Spleen (tissue), 11 donors: Measurements from ENCODE around the gene TRAPPC4. TPM values are rescaled to one million over a fixed set of nuclear protein-coding genes. Genes with fewer than 3 reads are reported as not detected.

Experiments
- DNase-seq: peaks from one replicate; pipeline ENCODE4 v3.0.0-alpha.2; 2020
- H3K27ac ChIP-seq, 8 donors: fragments of 200-600 bp; sonication (generic) in 7 of 8; 1 replicate in 4 of 8; 2 replicates in 4 of 8; pipeline versions ENCODE4 v1.5.0 to v1.8.0; 2016 to 2021; ENCODE audit warnings: inconsistent platforms in 4 of 8, mild to moderate bottlenecking in 4 of 8, moderate library complexity in 1 of 8
- H3K27me3 ChIP-seq, 7 donors: fragments of 200-600 bp; sonication (generic) in 6 of 7; replicated peaks in 1 of 7; 1 replicate in 4 of 7; 2 replicates in 3 of 7; pipeline versions ENCODE4 v1.5.0 to v1.8.0; 2016 to 2021; ENCODE audit warnings: inconsistent platforms in 3 of 7, mild to moderate bottlenecking in 1 of 7
- H3K36me3 ChIP-seq, 6 donors: fragments of 200-600 bp; sonication (generic) in 5 of 6; 1 replicate in 4 of 6; 2 replicates in 2 of 6; pipeline versions ENCODE4 v1.5.0 to v1.8.0; 2016 to 2021; ENCODE audit warnings: inconsistent platforms in 2 of 6
- H3K4me1 ChIP-seq, 6 donors: fragments of 200-600 bp; sonication (generic) in 5 of 6; 1 replicate in 3 of 6; 2 replicates in 3 of 6; pipeline versions ENCODE4 v1.5.0 to v1.8.0; 2016 to 2021; ENCODE audit warnings: inconsistent platforms in 3 of 6
- H3K4me3 ChIP-seq, 8 donors: fragments of 200-600 bp; sonication (generic) in 7 of 8; 1 replicate in 4 of 8; 2 replicates in 4 of 8; pipeline versions ENCODE4 v1.5.0 to v1.8.0; 2016 to 2021; ENCODE audit warnings: inconsistent platforms in 4 of 8, mild to moderate bottlenecking in 4 of 8, moderate library complexity in 2 of 8
- H3K9me3 ChIP-seq, 8 donors: fragments of 200-600 bp; sonication (generic) in 7 of 8; 1 replicate in 4 of 8; 2 replicates in 4 of 8; pipeline versions ENCODE4 v1.5.0 to v1.8.0; 2016 to 2021; ENCODE audit warnings: inconsistent platforms in 4 of 8
- CTCF ChIP-seq, 11 experiments: fragments of 200-600 bp in 7 of 11; fragments of 450-650 bp in 4 of 11; sonication (generic) in 4 of 11; IDR thresholded peaks in 8 of 11; conservative IDR thresholded peaks in 3 of 11; 1 replicate in 7 of 11; 2 replicates in 4 of 11; pipeline versions ENCODE4 v1.4.0 to v1.8.0; 2016 to 2021; ENCODE audit warnings: antibody characterized with exemption in 11 of 11, inconsistent platforms in 4 of 11, mild to moderate bottlenecking in 1 of 11
- POLR2A ChIP-seq, 3 donors: fragments of 450-650 bp; IDR thresholded peaks; one replicate each; pipeline ENCODE4 v1.5.1; 2017; ENCODE audit warnings: antibody characterized with exemption in 3 of 3, mild to moderate bottlenecking in 1 of 3
- POLR2AphosphoS5 ChIP-seq, 3 donors: sonication (generic); formaldehyde crosslinking; IDR thresholded peaks; one replicate each; pipeline ENCODE4 v1.5.1; 2017; ENCODE audit warnings: antibody characterized with exemption in 3 of 3
- WGBS, 5 donors: extraction: QIAGEN DNeasy Blood & Tissue Kit in 3 of 5; methylation state at CpG; one replicate each; pipeline versions ENCODE4 v1.1.5 to v1.1.7; 2013 to 2018; 5-methylcytosine and 5-hydroxymethylcytosine counted together
- intact Hi-C: fragments of 100-400 bp; cut with DNase I; formaldehyde crosslinking; loops from one replicate; pipeline ENCODE4 v1.15.0; 2023; ENCODE audit warnings: low total_unique reads
- polyA plus RNA-seq, 3 donors: library from polyadenylated mRNA; stranded (reverse); fragments of 200-250 nt; gene quantifications; one replicate each; pipeline ENCODE4 v1.2.1, GENCODE V29; 2013
- total RNA-seq, 7 donors: library from RNA; depleted of rRNA in 3 of 7; stranded (reverse); fragments of >200 nt in 3 of 7; fragmentation: NEBNext Ultra II Directional in 4 of 7; extraction: Animal tissue kit (Norgen Biotek cat#: 25700) in 4 of 7; gene quantifications; one replicate each; pipeline versions ENCODE4 v1.1.0 to v1.2.1, GENCODE V29; 2016 to 2021
- donor health status: healthy with polysubstance abuse.
- donor health status: DM: no; HTN: no; CAD: no; lungs with moderate emphysema.
- donor health status: DM: no; HTN: no; CAD: no.
- donor health status: Bipolar disorder and iron deficiency.
- donor health status: healthy.
- donor health status: DM: no; HTN: no; CAD: no.
- donor health status: DM: yes; HTN: yes; CAD: no.

Gene TRAPPC4
- total and polyA plus RNA-seq, 10 donors: 33.1 to 61.8 (median 53.5) TPM

GRCh38 chr11:119044708-119045107 is 26.1 kb downstream of the TRAPPC4 start:
- Histone ChIP-seq H3K27ac (no peak overlapping the region), H3K27me3 (no peaks in the 10 kb centered on the region), H3K9me3 (no peaks in the 10 kb centered on the region), H3K4me1 (peaks cover 0 to 3% (median 0%) of the 10 kb centered on the region in 6 donors), H3K36me3 (peaks cover 0 to 56% (median 47%) of the 10 kb centered on the region in 6 donors), H3K4me3 (no peak overlapping the region)
- intact Hi-C loops: no loop called here
- TF ChIP-seq POLR2AphosphoS5 (IDR thresholded peaks at IDR 0.05) (no peak), POLR2A (IDR thresholded peaks at IDR 0.05) (no peak), CTCF (IDR thresholded peaks at IDR 0.05 in 8 of 11, conservative IDR thresholded peaks at IDR 0.05 in 3 of 11) (no peak)
- WGBS, 5 donors: 80 to 87% (median 82%) methylated on average over 6 of the region's 6 CpGs
- DNase-seq: peak; percentile 30

- Histone ChIP-seq H3K4me3 (no peak overlapping the region), H3K36me3 (peaks cover 0 to 74% (median 63%) of the 10 kb centered on the region in 6 donors)
- intact Hi-C loops: no loop called here
These were observed 27.9 kb downstream of the TRAPPC4 start for GRCh38 chr11:119046489-119046888.

GRCh38 chr11:119047205-119047604 is 28.6 kb downstream of the TRAPPC4 start:
- Histone ChIP-seq H3K4me3 (no peak overlapping the region), H3K9me3 (no peaks in the 10 kb centered on the region), H3K4me1 (peaks cover 0 to 9% (median 4%) of the 10 kb centered on the region in 6 donors), H3K36me3 (peaks cover 2 to 81% (median 71%) of the 10 kb centered on the region in 6 donors), H3K27ac (no peak overlapping the region), H3K27me3 (no peaks in the 10 kb centered on the region)
- TF ChIP-seq POLR2AphosphoS5 (IDR thresholded peaks at IDR 0.05) (no peak), CTCF (IDR thresholded peaks at IDR 0.05 in 8 of 11, conservative IDR thresholded peaks at IDR 0.05 in 3 of 11) (no peak), POLR2A (IDR thresholded peaks at IDR 0.05) (no peak)
- 80 to 94% (median 89%) methylated on average over 6 of the region's 6 CpGs for WGBS, 5 donors
- peak; percentile 3 for DNase-seq
- intact Hi-C loops: no loop called here

More at GRCh38 chr11:119046489-119046888, 27.9 kb downstream of the TRAPPC4 start:
- no peaks in the 10 kb centered on the region for H3K27me3 ChIP-seq
- no peaks in the 10 kb centered on the region for H3K9me3 ChIP-seq
- WGBS, 5 donors: 95 to 100% (median 98%) methylated on average over 6 of the region's 6 CpGs
- DNase-seq: peak; percentile 58
- TF ChIP-seq POLR2AphosphoS5 (IDR thresholded peaks at IDR 0.05) (no peak), CTCF (IDR thresholded peaks at IDR 0.05 in 8 of 11, conservative IDR thresholded peaks at IDR 0.05 in 3 of 11) (no peak), POLR2A (IDR thresholded peaks at IDR 0.05) (no peak)
- H3K27ac ChIP-seq: no peak overlapping the region
- H3K4me1 ChIP-seq: peaks cover 0 to 2% (median 0%) of the 10 kb centered on the region in 6 donors

GRCh38 chr11:119048644-119049043 is 30.1 kb downstream of the TRAPPC4 start:
- no peaks in the 10 kb centered on the region for H3K9me3 ChIP-seq
- H3K27me3 ChIP-seq: no peaks in the 10 kb centered on the region
- peaks cover 0 to 14% (median 4%) of the 10 kb centered on the region in 6 donors for H3K4me1 ChIP-seq
- H3K27ac ChIP-seq: no peak overlapping the region
- DNase-seq: peak; percentile 48
- peaks cover 4 to 95% (median 85%) of the 10 kb centered on the region in 6 donors for H3K36me3 ChIP-seq
- TF ChIP-seq POLR2AphosphoS5 (IDR thresholded peaks at IDR 0.05) (no peak), POLR2A (IDR thresholded peaks at IDR 0.05) (no peak), CTCF (IDR thresholded peaks at IDR 0.05 in 8 of 11, conservative IDR thresholded peaks at IDR 0.05 in 3 of 11) (no peak)
- intact Hi-C loops: no loop called here
- H3K4me3 ChIP-seq: no peak overlapping the region
- WGBS, 5 donors: 84 to 96% (median 94%) methylated on average over 9 of the region's 9 CpGs
